Osteocyte (in vitro differentiated cells): Measurements from ENCODE around the gene XXYLT1. TPM values are rescaled to one million over a fixed set of nuclear protein-coding genes. Genes with fewer than 3 reads are reported as not detected.

Experiments
- DNase-seq: peaks from one replicate; pipeline ENCODE4 v3.0.0; 2021; ENCODE audit warnings: mixed read lengths; ENCODE audit not compliant: unreplicated experiment; ENCODE audit errors: extremely low spot score
- H3K27ac Mint-ChIP-seq: one replicate; pipeline ENCODE4 v1.8.0; 2021; ENCODE audit warnings: mild to moderate bottlenecking, mixed read lengths; ENCODE audit not compliant: unreplicated experiment
- H3K27me3 Mint-ChIP-seq: one replicate; pipeline ENCODE4 v1.8.0; 2021; ENCODE audit warnings: mixed read lengths; ENCODE audit not compliant: unreplicated experiment
- H3K36me3 Mint-ChIP-seq: one replicate; pipeline ENCODE4 v1.8.0; 2021; ENCODE audit warnings: mixed read lengths; ENCODE audit not compliant: unreplicated experiment
- H3K4me1 Mint-ChIP-seq: one replicate; pipeline ENCODE4 v1.8.0; 2021; ENCODE audit warnings: mixed read lengths; ENCODE audit not compliant: unreplicated experiment
- H3K4me3 Mint-ChIP-seq: one replicate; pipeline ENCODE4 v1.8.0; 2021; ENCODE audit warnings: mild to moderate bottlenecking, moderate library complexity, mixed read lengths; ENCODE audit not compliant: unreplicated experiment
- H3K9me3 Mint-ChIP-seq: one replicate; pipeline ENCODE4 v1.8.0; 2021; ENCODE audit warnings: mixed read lengths; ENCODE audit not compliant: unreplicated experiment
- CTCF ChIP-seq: fragments of 200-600 bp; sonication (generic); IDR thresholded peaks from 2 replicates; pipeline ENCODE4 v1.5.0; 2021; ENCODE audit warnings: antibody characterized with exemption, mild to moderate bottlenecking, moderate library complexity
- total RNA-seq: library from RNA; stranded (reverse); gene quantifications from 2 replicates; pipeline ENCODE4 v1.2.1, GENCODE V29; 2021

Gene XXYLT1
- total RNA-seq, 1 donor from 2014 or later, result 35.8 TPM

GRCh38 chr3:195028877-195029606, 241.9 kb downstream of the XXYLT1 start:
- Mint-ChIP-seq H3K36me3 (no peaks in the 10 kb centered on the region), H3K27ac (no peak overlapping the region), H3K9me3 (peaks cover under 1% of the 10 kb centered on the region), H3K27me3 (no peaks in the 10 kb centered on the region), H3K4me3 (no peak overlapping the region), H3K4me1 (peaks cover 34% of the 10 kb centered on the region)
- TF ChIP-seq CTCF, result no peak
- no peak for DNase-seq

- H3K9me3 Mint-ChIP-seq, result peaks cover 6% of the 10 kb centered on the region
- H3K27me3 Mint-ChIP-seq, result peaks cover 16% of the 10 kb centered on the region
- no peak overlapping the region for H3K27ac Mint-ChIP-seq
- H3K4me1 Mint-ChIP-seq, result peaks cover 11% of the 10 kb centered on the region
- no peak for TF ChIP-seq CTCF
- DNase-seq, result no peak
- H3K4me3 Mint-ChIP-seq, result no peak overlapping the region
- H3K36me3 Mint-ChIP-seq, result no peaks in the 10 kb centered on the region
Measured at GRCh38 chr3:195025884-195026200, 245.1 kb downstream of the XXYLT1 start.

GRCh38 chr3:195025056-195025883, 245.7 kb downstream of the XXYLT1 start:
- Mint-ChIP-seq H3K36me3 (no peaks in the 10 kb centered on the region), H3K27ac (no peak overlapping the region), H3K27me3 (peaks cover 19% of the 10 kb centered on the region), H3K9me3 (peaks cover 6% of the 10 kb centered on the region), H3K4me1 (peaks cover 6% of the 10 kb centered on the region), H3K4me3 (no peak overlapping the region)
- no peak for TF ChIP-seq CTCF
- DNase-seq, result no peak

GRCh38 chr3:195023989-195024388, 247.0 kb downstream of the XXYLT1 start:
- no peak for TF ChIP-seq CTCF
- H3K36me3 Mint-ChIP-seq, result no peaks in the 10 kb centered on the region
- no peak overlapping the region for H3K4me3 Mint-ChIP-seq
- DNase-seq, result no peak
- peaks cover 30% of the 10 kb centered on the region for H3K27me3 Mint-ChIP-seq
- H3K27ac Mint-ChIP-seq, result no peak overlapping the region
- H3K9me3 Mint-ChIP-seq, result peaks cover 6% of the 10 kb centered on the region
- H3K4me1 Mint-ChIP-seq, result no peaks in the 10 kb centered on the region

- Mint-ChIP-seq H3K27ac (no peak overlapping the region), H3K27me3 (peaks cover 34% of the 10 kb centered on the region)
- no peak for TF ChIP-seq CTCF
Measured at GRCh38 chr3:195023576-195023975, 247.4 kb downstream of the XXYLT1 start.

More at GRCh38 chr3:195023576-195023975, 247.4 kb downstream of the XXYLT1 start:
- no peak overlapping the region for H3K4me3 Mint-ChIP-seq
- no peaks in the 10 kb centered on the region for H3K4me1 Mint-ChIP-seq
- peaks cover 6% of the 10 kb centered on the region for H3K9me3 Mint-ChIP-seq
- no peak for DNase-seq
- H3K36me3 Mint-ChIP-seq, result no peaks in the 10 kb centered on the region
